Measurements from ENCODE around the gene MAFG. TPM values are rescaled to one million over a fixed set of nuclear protein-coding genes. Genes with fewer than 3 reads are reported as not detected.

The MAFG gene
- total and polyA plus RNA-seq, 2 experiments from 2014 or later, result 17.2 to 33.4 TPM

- no peaks in the 10 kb centered on the region for H3K9me2 ChIP-seq (ENCODE audit: insufficient read depth)
- TF ChIP-seq NANOG (IDR thresholded peaks at IDR 0.05; ENCODE audit: borderline replicate concordance) (no peak), POLR2AphosphoS5 (IDR thresholded peaks at IDR 0.05; ENCODE audit: low read depth) (no peak; the same call in 1 of the 2 replicates), REST (IDR thresholded peaks at IDR 0.05; ENCODE audit: unreplicated experiment) (no peak), CREB1 (CRISPR knock-in tag; IDR thresholded peaks at IDR 0.05; ENCODE audit: low read depth) (no peak), JUNB (IDR thresholded peaks at IDR 0.05; ENCODE audit: unreplicated experiment) (no peak)
- no peak overlapping the region for H3K27ac ChIP-seq (ENCODE audit: low read depth)
- peaks cover 10% of the 10 kb centered on the region for H3F3A ChIP-seq (replicated peaks; ENCODE audit: low read depth)
- H3K36me3 Mint-ChIP-seq (ENCODE audit: low read depth), result peaks cover 38% of the 10 kb centered on the region
- H3K36me3 ChIP-seq (ENCODE audit: insufficient read depth), result no peaks in the 10 kb centered on the region
- H2AFZ ChIP-seq, result no peak overlapping the region
- no peaks in the 10 kb centered on the region for H3K9me3 Mint-ChIP-seq
- H3K79me2 ChIP-seq (replicated peaks; ENCODE audit: insufficient read depth), result peaks cover 12% of the 10 kb centered on the region; the same call in 1 of the 2 replicates
- no peak overlapping the region for H3K4me2 ChIP-seq
- H3K4me3 ChIP-seq, result no peak overlapping the region
- H3K4me3 Mint-ChIP-seq, result no peak overlapping the region; the same call in 2 of the 3 replicates
- ATAC-seq (no peak), DNase-seq (ENCODE audit: low spot score) (no peak)
- peaks cover 14% of the 10 kb centered on the region; the same call in 1 of the 2 replicates for H3K27me3 ChIP-seq (ENCODE audit: insufficient read depth)
- H3K4me1 ChIP-seq (ENCODE audit: insufficient read depth), result no peaks in the 10 kb centered on the region; the same call in 1 of the 2 replicates
- H3K4me1 Mint-ChIP-seq, result peaks cover 16% of the 10 kb centered on the region
- peaks cover 28% of the 10 kb centered on the region for H3K27me3 Mint-ChIP-seq (ENCODE audit: insufficient read depth, low read depth, poor library complexity)
- H3K27ac Mint-ChIP-seq, result no peak overlapping the region
- H4K20me1 ChIP-seq (replicated peaks; ENCODE audit: insufficient read depth), result no peaks in the 10 kb centered on the region; the same call in 1 of the 2 replicates
Measured at GRCh38 chr17:81933178-81933699, 5.7 kb upstream of the MAFG start.

- no peak for ATAC-seq
- Histone ChIP-seq H3K9me2 (ENCODE audit: insufficient read depth) (no peaks in the 10 kb centered on the region), H4K20me1 (replicated peaks; ENCODE audit: insufficient read depth) (no peaks in the 10 kb centered on the region; the same call in 1 of the 2 replicates), H3K36me3 (ENCODE audit: insufficient read depth) (no peaks in the 10 kb centered on the region), H3K4me2 (no peak overlapping the region), H3K27ac (ENCODE audit: low read depth) (no peak overlapping the region), H3K4me1 (ENCODE audit: insufficient read depth) (no peaks in the 10 kb centered on the region; the same call in 1 of the 2 replicates), H3F3A (replicated peaks; ENCODE audit: low read depth) (peaks cover 10% of the 10 kb centered on the region), H3K27me3 (ENCODE audit: insufficient read depth) (peaks cover 10% of the 10 kb centered on the region; the same call in 1 of the 2 replicates), H3K79me2 (replicated peaks; ENCODE audit: insufficient read depth) (peaks cover 12% of the 10 kb centered on the region; the same call in 1 of the 2 replicates), H3K4me3 (no peak overlapping the region), H2AFZ (no peak overlapping the region)
- Mint-ChIP-seq H3K4me1 (peaks cover 11% of the 10 kb centered on the region), H3K4me3 (no peak overlapping the region; the same call in 2 of the 3 replicates), H3K36me3 (ENCODE audit: low read depth) (peaks cover 35% of the 10 kb centered on the region), H3K27ac (no peak overlapping the region), H3K9me3 (no peaks in the 10 kb centered on the region), H3K27me3 (ENCODE audit: insufficient read depth, low read depth, poor library complexity) (peaks cover 25% of the 10 kb centered on the region)
- TF ChIP-seq CREB1 (CRISPR knock-in tag; IDR thresholded peaks at IDR 0.05; ENCODE audit: low read depth), result no peak
- TF ChIP-seq STAT1 (IDR thresholded peaks at IDR 0.05; ENCODE audit: unreplicated experiment), result no peak
- no peak for TF ChIP-seq REST (IDR thresholded peaks at IDR 0.05; ENCODE audit: unreplicated experiment)
- DNase-seq (ENCODE audit: low spot score), result no peak
Measured at GRCh38 chr17:81932333-81932983, 4.9 kb upstream of the MAFG start.
